ENCODE results near the gene CHN2.

The CHN2 gene

GRCh38 chr7:29315122-29315891 lies 120.7 kb downstream of the CHN2 start:
- ATAC-seq, result no peak

- ATAC-seq, result no peak
Measured at GRCh38 chr7:29315892-29316270, 121.3 kb downstream of the CHN2 start.

GRCh38 chr7:29316926-29317325 lies 122.4 kb downstream of the CHN2 start:
- no peak for ATAC-seq

- no peak for ATAC-seq
Measured at GRCh38 chr7:29318853-29319718, 124.5 kb downstream of the CHN2 start.

GRCh38 chr7:29319719-29320521 lies 125.3 kb downstream of the CHN2 start:
- no peak for ATAC-seq

- no peak for ATAC-seq
Measured at GRCh38 chr7:29320577-29320976, 126.0 kb downstream of the CHN2 start.

GRCh38 chr7:29322023-29322712 lies 127.6 kb downstream of the CHN2 start:
- no peak for ATAC-seq

GRCh38 chr7:29325476-29325875 lies 130.9 kb downstream of the CHN2 start:
- ATAC-seq, result no peak

- ATAC-seq, result no peak
Measured at GRCh38 chr7:29326864-29327263, 132.3 kb downstream of the CHN2 start.

- ATAC-seq, result no peak
Measured at GRCh38 chr7:29327455-29327854, 132.9 kb downstream of the CHN2 start.

- ATAC-seq, result no peak
Measured at GRCh38 chr7:29328045-29328444, 133.5 kb downstream of the CHN2 start.

- no peak for ATAC-seq
Measured at GRCh38 chr7:29328811-29329210, 134.2 kb downstream of the CHN2 start.

GRCh38 chr7:29329686-29330085 lies 135.1 kb downstream of the CHN2 start:
- ATAC-seq, result no peak

GRCh38 chr7:29330136-29330535 lies 135.6 kb downstream of the CHN2 start:
- ATAC-seq, result no peak

GRCh38 chr7:29331163-29331562 lies 136.6 kb downstream of the CHN2 start:
- ATAC-seq, result no peak

- ATAC-seq, result no peak
Measured at GRCh38 chr7:29332042-29332811, 137.7 kb downstream of the CHN2 start.

- no peak for ATAC-seq
Measured at GRCh38 chr7:29332875-29333855, 138.6 kb downstream of the CHN2 start.

GRCh38 chr7:29335188-29336083 lies 140.9 kb downstream of the CHN2 start:
- ATAC-seq, result no peak

GRCh38 chr7:29337546-29338116 lies 143.1 kb downstream of the CHN2 start:
- no peak for ATAC-seq

All from activated CD4-positive, CD25-positive, alpha-beta regulatory T cell treated with anti-CD3 and anti-CD28 coated beads, Interleukin-2, amount 50 U/mL, for 24 hours (primary cell).